NT2/D1 (cell line): Measurements from ENCODE around the gene SLC38A5.

Source experiments
- DNase-seq: peaks from one replicate; pipeline ENCODE4 v3.0.0-alpha.2; 2011; ENCODE audit warnings: low read depth, low spot score
- H3K27me3 ChIP-seq: 2 replicates; pipeline ENCODE4 v1.6.0; 2011; ENCODE audit warnings: mild to moderate bottlenecking; ENCODE audit not compliant: insufficient read length, insufficient read depth
- H3K36me3 ChIP-seq: 2 replicates; pipeline ENCODE4 v1.6.1; 2011; ENCODE audit warnings: mild to moderate bottlenecking, low read length, mixed read lengths; ENCODE audit not compliant: insufficient read depth, insufficient read length
- H3K4me1 ChIP-seq: 2 replicates; pipeline ENCODE4 v1.5.1; 2011; ENCODE audit not compliant: insufficient read depth, insufficient read length
- H3K4me3 ChIP-seq: 2 replicates; pipeline ENCODE4 v1.5.1; 2011; ENCODE audit warnings: low read depth; ENCODE audit not compliant: insufficient read length
- H3K9ac ChIP-seq: 2 replicates; pipeline ENCODE4 v1.6.0; 2011; ENCODE audit warnings: low read depth; ENCODE audit not compliant: insufficient read length
- H3K9me3 ChIP-seq: 2 replicates; pipeline ENCODE4 v1.5.1; 2011; ENCODE audit warnings: mild to moderate bottlenecking, low read length; ENCODE audit not compliant: insufficient read depth
- SUZ12 ChIP-seq: IDR thresholded peaks from 2 replicates; pipeline ENCODE4 v1.6.1; 2011; ENCODE audit not compliant: insufficient read length, insufficient read depth; ENCODE audit errors: extremely low read depth
- YY1 ChIP-seq: IDR thresholded peaks from 2 replicates; pipeline ENCODE4 v1.6.1; 2011; ENCODE audit not compliant: insufficient read length, insufficient read depth
- ZNF274 ChIP-seq: IDR thresholded peaks from 2 replicates; pipeline ENCODE4 v1.6.1; 2011; ENCODE audit warnings: mild to moderate bottlenecking, low read depth, low read length

The SLC38A5 gene

GRCh38 chrX:48480142-48480541 is 10.1 kb upstream of the SLC38A5 start:
- H3K36me3 ChIP-seq: peaks cover 67% of the 10 kb centered on the region
- no peaks in the 10 kb centered on the region for H3K27me3 ChIP-seq
- H3K9ac ChIP-seq: no peak overlapping the region
- H3K9me3 ChIP-seq: no peaks in the 10 kb centered on the region
- no peak for DNase-seq
- H3K4me1 ChIP-seq: peaks cover 3% of the 10 kb centered on the region
- no peak overlapping the region for H3K4me3 ChIP-seq
- TF ChIP-seq YY1: no peak
- no peak for TF ChIP-seq ZNF274
- no peak for TF ChIP-seq SUZ12

GRCh38 chrX:48478806-48479205 is 8.7 kb upstream of the SLC38A5 start:
- H3K36me3 ChIP-seq: peaks cover 59% of the 10 kb centered on the region
- no peaks in the 10 kb centered on the region for H3K9me3 ChIP-seq

GRCh38 chrX:48477960-48478755 is 8.1 kb upstream of the SLC38A5 start:
- no peaks in the 10 kb centered on the region for H3K27me3 ChIP-seq
- peaks cover 55% of the 10 kb centered on the region for H3K36me3 ChIP-seq
- TF ChIP-seq YY1: no peak
- H3K9ac ChIP-seq: no peak overlapping the region
- H3K4me3 ChIP-seq: no peak overlapping the region
- DNase-seq: no peak
- H3K9me3 ChIP-seq: no peaks in the 10 kb centered on the region
- peaks cover 6% of the 10 kb centered on the region for H3K4me1 ChIP-seq

More at GRCh38 chrX:48478806-48479205, 8.7 kb upstream of the SLC38A5 start:
- no peaks in the 10 kb centered on the region for H3K27me3 ChIP-seq
- H3K4me3 ChIP-seq: no peak overlapping the region
- TF ChIP-seq ZNF274 (no peak), YY1 (no peak), SUZ12 (no peak)
- DNase-seq: no peak
- no peak overlapping the region for H3K9ac ChIP-seq
- H3K4me1 ChIP-seq: peaks cover 4% of the 10 kb centered on the region

- TF ChIP-seq YY1 (no peak), ZNF274 (no peak), SUZ12 (no peak)
- Histone ChIP-seq H3K9ac (peak overlapping the region; percentile 93), H3K27me3 (no peaks in the 10 kb centered on the region), H3K4me1 (peaks cover 9% of the 10 kb centered on the region), H3K4me3 (peak overlapping the region; percentile 93), H3K9me3 (no peaks in the 10 kb centered on the region), H3K36me3 (peaks cover 42% of the 10 kb centered on the region)
- DNase-seq: no peak
Observed at GRCh38 chrX:48476919-48477318, 6.9 kb upstream of the SLC38A5 start.

GRCh38 chrX:48475774-48476577 is 5.9 kb upstream of the SLC38A5 start, which contains the start of gene FTSJ1:
Gene FTSJ1 (plus strand): TSS chrX:48476199. CDS start chrX:48478048, 1,849 bp downstream.
- TF ChIP-seq SUZ12 (no peak), YY1 (peak; percentile 87), ZNF274 (no peak)
- Histone ChIP-seq H3K4me1 (peaks cover 9% of the 10 kb centered on the region), H3K9ac (peak within 1 kb of the TSS; percentile 93), H3K27me3 (no peaks in the 10 kb centered on the region), H3K36me3 (peaks cover 33% of the 10 kb centered on the region), H3K4me3 (peak within 1 kb of the TSS; percentile 93), H3K9me3 (no peaks in the 10 kb centered on the region)
- DNase-seq: peak; percentile 60

GRCh38 chrX:48475296-48475695 is 5.2 kb upstream of the SLC38A5 start:
- Histone ChIP-seq H3K27me3 (no peaks in the 10 kb centered on the region), H3K4me1 (peaks cover 10% of the 10 kb centered on the region), H3K36me3 (peaks cover 26% of the 10 kb centered on the region), H3K9ac (peak overlapping the region; percentile 93), H3K4me3 (peak overlapping the region; percentile 93), H3K9me3 (no peaks in the 10 kb centered on the region)
- TF ChIP-seq SUZ12 (no peak), YY1 (no peak), ZNF274 (no peak)
- no peak for DNase-seq

GRCh38 chrX:48474581-48474980 is 4.5 kb upstream of the SLC38A5 start:
- H3K27me3 ChIP-seq: no peaks in the 10 kb centered on the region
- no peak overlapping the region for H3K4me3 ChIP-seq
- peaks cover 15% of the 10 kb centered on the region for H3K4me1 ChIP-seq
- peak overlapping the region; percentile 42 for H3K9ac ChIP-seq
- no peaks in the 10 kb centered on the region for H3K9me3 ChIP-seq
- H3K36me3 ChIP-seq: peaks cover 21% of the 10 kb centered on the region
- no peak for DNase-seq
- TF ChIP-seq ZNF274 (no peak), YY1 (no peak), SUZ12 (no peak)
